SK-N-SH (cell line): Measurements from ENCODE around the gene ITGB3BP. TPM values are rescaled to one million over a fixed set of nuclear protein-coding genes. Genes with fewer than 3 reads are reported as not detected.

Source experiments
- CTCF ChIA-PET: fragments of 300-600, 350-600 bp; formaldehyde crosslinking; extraction: SDS; loops from one replicate; lab custom pipeline; 2021; lab: Yijun Ruan, JAX
- POLR2A ChIA-PET: fragments of 350-600 bp; sonication (Branson Sonifier 250); formaldehyde crosslinking; extraction: SDS; loops from one replicate; lab custom pipeline; 2020; ENCODE audit warnings: antibody characterized with exemption, inconsistent platforms; lab: Yijun Ruan, JAX
- DNase-seq: peaks from one replicate; pipeline ENCODE4 v3.0.0; 2012
- H2AFZ ChIP-seq: fragments of 200-600 bp; sonication (generic); 2 replicates; pipeline ENCODE4 v1.8.1; 2016; ENCODE audit warnings: antibody characterized with exemption, mild to moderate bottlenecking, low read depth
- H3F3A ChIP-seq: fragments of 200-600 bp; sonication (generic); replicated peaks from 2 replicates; pipeline ENCODE3; 2016; ENCODE audit warnings: antibody characterized with exemption, mild to moderate bottlenecking; ENCODE audit not compliant: insufficient read depth
- H3K27ac ChIP-seq, 2 experiments: fragments of 200-500 bp in 1 of 2; fragments of 200-600 bp in 1 of 2; sonication (Bioruptor generic) in 1 of 2; sonication (generic), shearing (Covaris generic) in 1 of 2; 2 replicates each; pipeline versions ENCODE4 v1.5.1 to v1.6.1; 2014 to 2016; ENCODE audit warnings: low read depth in 2 of 2, inconsistent platforms in 1 of 2, low read length in 1 of 2, mild to moderate bottlenecking in 1 of 2, mixed read lengths in 1 of 2
- H3K27me3 ChIP-seq: fragments of 200-600 bp; sonication (generic), shearing (Covaris generic); 2 replicates; pipeline ENCODE4 v1.6.1; 2016; ENCODE audit warnings: mixed run types; ENCODE audit not compliant: insufficient read depth
- H3K36me3 ChIP-seq, 2 experiments: fragments of 200-500 bp in 1 of 2; fragments of 200-600 bp in 1 of 2; sonication (Bioruptor generic) in 1 of 2; sonication (generic) in 1 of 2; replicated peaks in 1 of 2; 2 replicates each; pipeline versions ENCODE3 to v1.5.1; 2014 to 2016; ENCODE audit warnings: low read length in 1 of 2, mild to moderate bottlenecking in 1 of 2; ENCODE audit not compliant: insufficient read depth in 2 of 2, control insufficient read depth in 1 of 2
- H3K4me1 ChIP-seq, 2 experiments: fragments of 200-500 bp in 1 of 2; fragments of 200-600 bp in 1 of 2; sonication (Bioruptor generic) in 1 of 2; sonication (generic), shearing (Covaris generic) in 1 of 2; 2 replicates each; pipeline versions ENCODE4 v1.5.1 to v1.6.1; 2014 to 2016; ENCODE audit warnings: low read depth in 1 of 2, low read length in 1 of 2, mixed run types in 1 of 2; ENCODE audit not compliant: insufficient read depth in 2 of 2, control insufficient read depth in 1 of 2
- H3K4me2 ChIP-seq: fragments of 200-600 bp; sonication (generic), shearing (Covaris generic); 2 replicates; pipeline ENCODE4 v1.6.1; 2017; ENCODE audit warnings: mixed run types
- H3K4me3 ChIP-seq, 2 experiments: fragments of 200-500 bp in 1 of 2; fragments of 200-600 bp in 1 of 2; sonication (Bioruptor generic) in 1 of 2; sonication (generic), shearing (Covaris generic) in 1 of 2; 2 replicates each; pipeline versions ENCODE4 v1.5.1 to v1.8.1; 2014 to 2016; ENCODE audit warnings: low read depth in 2 of 2, inconsistent platforms in 1 of 2, low read length in 1 of 2, mild to moderate bottlenecking in 1 of 2, mixed read lengths in 1 of 2, moderate library complexity in 1 of 2
- H3K79me2 ChIP-seq: fragments of 200-600 bp; sonication (generic); 2 replicates; pipeline ENCODE4 v1.8.1; 2017; ENCODE audit warnings: mild to moderate bottlenecking; ENCODE audit not compliant: insufficient read depth
- H3K9ac ChIP-seq: fragments of 200-600 bp; sonication (generic); 2 replicates; pipeline ENCODE4 v1.6.1; 2017; ENCODE audit warnings: mixed run types
- H3K9me2 ChIP-seq: fragments of 200-600 bp; sonication (generic); 2 replicates; pipeline ENCODE4 v1.6.1; 2017; ENCODE audit warnings: mixed run types
- H3K9me3 ChIP-seq: fragments of 200-600 bp; sonication (generic); 2 replicates; pipeline ENCODE4 v1.6.1; 2017; ENCODE audit warnings: mixed run types, mild to moderate bottlenecking, moderate library complexity
- H4K20me1 ChIP-seq: fragments of 200-600 bp; sonication (generic); 2 replicates; pipeline ENCODE4 v1.6.1; 2017; ENCODE audit warnings: mild to moderate bottlenecking, mixed run types; ENCODE audit not compliant: insufficient read depth
- FOSL2 ChIP-seq: IDR thresholded peaks from 2 replicates; pipeline ENCODE4 v1.4.0; 2012; ENCODE audit warnings: low read depth, mild to moderate bottlenecking, moderate library complexity, borderline replicate concordance
- FOXM1 ChIP-seq: IDR thresholded peaks from 2 replicates; pipeline ENCODE4 v1.4.0; 2012; ENCODE audit warnings: low read depth, mild to moderate bottlenecking
- GABPA ChIP-seq: IDR thresholded peaks from 2 replicates; pipeline ENCODE4 v1.4.0; 2012; ENCODE audit warnings: low read depth, mild to moderate bottlenecking
- GATA2 ChIP-seq: sonication (generic); formaldehyde crosslinking; IDR thresholded peaks from 2 replicates; pipeline ENCODE4 v1.5.0; 2020; ENCODE audit warnings: mild to moderate bottlenecking, missing genetic modification reagents
- MEF2A ChIP-seq: IDR thresholded peaks from 2 replicates; pipeline ENCODE4 v1.4.0; 2012; ENCODE audit warnings: low read depth, borderline replicate concordance
- MXI1 ChIP-seq: IDR thresholded peaks from 2 replicates; pipeline ENCODE4 v1.6.1; 2012; ENCODE audit warnings: mild to moderate bottlenecking, low read depth, low read length, improper control_type of control experiment
- REST ChIP-seq: IDR thresholded peaks from 2 replicates; pipeline ENCODE4 v1.6.1; 2012; ENCODE audit warnings: mild to moderate bottlenecking, low read depth, low read length, moderate library complexity
- TAF1 ChIP-seq: IDR thresholded peaks from 2 replicates; pipeline ENCODE4 v1.6.1; 2012; ENCODE audit warnings: low read depth, mild to moderate bottlenecking, low read length, moderate library complexity, borderline replicate concordance
- WGBS: methylation state at CpG from one replicate; pipeline ENCODE4 v1.1.6; 2017; ENCODE audit warnings: low lambda C conversion rate; 5-methylcytosine and 5-hydroxymethylcytosine counted together
- polyA plus RNA-seq, 3 experiments: library from polyadenylated mRNA; depleted of rRNA; stranded (reverse); fragments of >200 nt; gene quantifications; 2 replicates each; pipeline ENCODE4 v1.2.3, GENCODE V29; 2012
- TF ChIP-seq, protein P1 (sequence below): fragments of 200-600 bp; sonication (generic); IDR thresholded peaks from 2 replicates; pipeline ENCODE4 v1.6.1; 2017; ENCODE audit warnings: antibody characterized with exemption, mild to moderate bottlenecking, moderate library complexity
- TF ChIP-seq, protein P2 (sequence below): fragments of 150-350 bp; IDR thresholded peaks from 2 replicates; pipeline ENCODE4 v1.6.1; 2017; ENCODE audit warnings: antibody characterized with exemption, low read length, low read depth, borderline replicate concordance

ITGB3BP gene
- polyA plus RNA-seq, 1 of the 3 experiments (the other 2 are of a cell fraction): 9.9 TPM

DNA sequence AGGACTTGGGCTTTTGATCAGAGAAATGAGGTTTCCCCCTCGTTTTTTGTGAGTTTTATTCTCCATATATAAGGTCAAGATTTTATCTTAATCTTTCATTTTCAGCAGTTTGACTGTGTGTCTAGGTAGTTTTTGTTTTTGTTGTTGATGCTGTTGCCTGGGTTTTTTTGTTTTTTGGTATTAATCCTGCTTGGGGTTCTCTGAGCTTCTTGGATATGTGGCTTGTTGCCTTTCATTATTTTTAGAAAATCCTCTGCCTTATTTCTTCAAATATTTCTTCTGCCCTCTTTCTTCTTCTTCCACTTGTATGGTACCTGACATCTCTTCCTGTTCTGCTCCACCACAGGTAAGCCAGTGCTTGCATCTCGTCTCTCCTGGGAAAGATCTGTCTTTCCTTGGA is 25.3 kb upstream of the ITGB3BP start:
- Histone ChIP-seq H3K36me3 (peaks cover 8% of the 10 kb centered on the region in 2 experiments), H3K4me2 (no peak overlapping the region), H3F3A (peaks cover 4% of the 10 kb centered on the region), H3K27ac (no peak overlapping the region), H4K20me1 (no peaks in the 10 kb centered on the region), H3K4me3 (no peak overlapping the region), H2AFZ (no peak overlapping the region), H3K9me3 (no peaks in the 10 kb centered on the region), H3K79me2 (no peaks in the 10 kb centered on the region), H3K9me2 (no peaks in the 10 kb centered on the region), H3K9ac (no peak overlapping the region), H3K4me1 (no peaks in the 10 kb centered on the region), H3K27me3 (no peaks in the 10 kb centered on the region)
- DNase-seq: no peak
- ChIA-PET CTCF (interaction anchor here (1.4 kb wide), 1 partner anchor 11 kb away, joined by 3 read pairs; no protein-coding TSS in a partner anchor), POLR2A (no interaction called here)
- no peak for TF ChIP-seq TAF1
- no peak for TF ChIP-seq MXI1
- TF ChIP-seq, protein P1, sequence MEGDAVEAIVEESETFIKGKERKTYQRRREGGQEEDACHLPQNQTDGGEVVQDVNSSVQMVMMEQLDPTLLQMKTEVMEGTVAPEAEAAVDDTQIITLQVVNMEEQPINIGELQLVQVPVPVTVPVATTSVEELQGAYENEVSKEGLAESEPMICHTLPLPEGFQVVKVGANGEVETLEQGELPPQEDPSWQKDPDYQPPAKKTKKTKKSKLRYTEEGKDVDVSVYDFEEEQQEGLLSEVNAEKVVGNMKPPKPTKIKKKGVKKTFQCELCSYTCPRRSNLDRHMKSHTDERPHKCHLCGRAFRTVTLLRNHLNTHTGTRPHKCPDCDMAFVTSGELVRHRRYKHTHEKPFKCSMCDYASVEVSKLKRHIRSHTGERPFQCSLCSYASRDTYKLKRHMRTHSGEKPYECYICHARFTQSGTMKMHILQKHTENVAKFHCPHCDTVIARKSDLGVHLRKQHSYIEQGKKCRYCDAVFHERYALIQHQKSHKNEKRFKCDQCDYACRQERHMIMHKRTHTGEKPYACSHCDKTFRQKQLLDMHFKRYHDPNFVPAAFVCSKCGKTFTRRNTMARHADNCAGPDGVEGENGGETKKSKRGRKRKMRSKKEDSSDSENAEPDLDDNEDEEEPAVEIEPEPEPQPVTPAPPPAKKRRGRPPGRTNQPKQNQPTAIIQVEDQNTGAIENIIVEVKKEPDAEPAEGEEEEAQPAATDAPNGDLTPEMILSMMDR: no peak
- TF ChIP-seq GATA2 (CRISPR knock-in tag): no peak
- no peak for TF ChIP-seq FOSL2
- TF ChIP-seq REST: no peak
- no peak for TF ChIP-seq MEF2A
- TF ChIP-seq, protein P2, sequence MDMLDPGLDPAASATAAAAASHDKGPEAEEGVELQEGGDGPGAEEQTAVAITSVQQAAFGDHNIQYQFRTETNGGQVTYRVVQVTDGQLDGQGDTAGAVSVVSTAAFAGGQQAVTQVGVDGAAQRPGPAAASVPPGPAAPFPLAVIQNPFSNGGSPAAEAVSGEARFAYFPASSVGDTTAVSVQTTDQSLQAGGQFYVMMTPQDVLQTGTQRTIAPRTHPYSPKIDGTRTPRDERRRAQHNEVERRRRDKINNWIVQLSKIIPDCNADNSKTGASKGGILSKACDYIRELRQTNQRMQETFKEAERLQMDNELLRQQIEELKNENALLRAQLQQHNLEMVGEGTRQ: no peak
- no peak for TF ChIP-seq GABPA
- no peak for TF ChIP-seq FOXM1
- 72% methylated on average over 2 of the region's 2 CpGs for WGBS
